SK-N-MC (cell line): ENCODE data around the gene SYT5.

Experiments
- DNase-seq: peaks from one replicate; pipeline ENCODE4 v3.0.0-alpha.2; 2011; ENCODE audit warnings: low read depth, low spot score
- H3K27ac ChIP-seq: fragments of 200-600 bp; sonication (generic); 2 replicates; pipeline ENCODE4 v1.5.1; 2016; ENCODE audit warnings: mixed run types
- H3K36me3 ChIP-seq: fragments of 200-600 bp; sonication (generic); 2 replicates; pipeline ENCODE4 v1.6.1; 2017; ENCODE audit warnings: antibody characterized with exemption, low read length, mixed read lengths; ENCODE audit not compliant: insufficient read depth
- H3K4me3 ChIP-seq: fragments of 200-600 bp; sonication (generic); 2 replicates; pipeline ENCODE4 v1.5.1; 2016
- H3K9ac ChIP-seq: fragments of 200-600 bp; sonication (generic); 2 replicates; pipeline ENCODE4 v1.8.0; 2017; ENCODE audit warnings: mixed run types, mixed read lengths; ENCODE audit not compliant: insufficient read length
- H3K9me3 ChIP-seq: fragments of 200-600 bp; sonication (generic); 2 replicates; pipeline ENCODE4 v1.6.1; 2017; ENCODE audit warnings: low read depth, mild to moderate bottlenecking, antibody characterized with exemption, low read length, moderate library complexity, mixed read lengths
- EZH2 ChIP-seq: fragments of 200-600 bp; sonication (generic); IDR thresholded peaks from one replicate; pipeline ENCODE4 v1.6.1; 2017; ENCODE audit warnings: antibody characterized with exemption
- FOXP2 ChIP-seq: optimal IDR thresholded peaks from 2 replicates; pipeline ENCODE3; 2011; ENCODE audit warnings: mild to moderate bottlenecking, moderate library complexity; ENCODE audit not compliant: insufficient read depth; ENCODE audit errors: extremely low read length, control extremely low read depth
- POLR2AphosphoS5 ChIP-seq: IDR thresholded peaks from 2 replicates; pipeline ENCODE4 v1.6.1; 2012; ENCODE audit warnings: mild to moderate bottlenecking, low read depth, low read length, borderline replicate concordance

The SYT5 gene

GRCh38 chr19:55147545-55148251 lies 32.4 kb downstream of the SYT5 start:
- H3K27ac ChIP-seq = no peak overlapping the region
- peaks cover 6% of the 10 kb centered on the region for H3K36me3 ChIP-seq
- no peak for DNase-seq
- no peaks in the 10 kb centered on the region; the same call in 1 of the 2 replicates for H3K9me3 ChIP-seq
- TF ChIP-seq POLR2AphosphoS5 (no peak), EZH2 (no peak), FOXP2 (no peak)
- no peak overlapping the region for H3K9ac ChIP-seq
- no peak overlapping the region for H3K4me3 ChIP-seq

- H3K9me3 ChIP-seq = no peaks in the 10 kb centered on the region
- no peak for TF ChIP-seq FOXP2
- TF ChIP-seq EZH2 = no peak
- TF ChIP-seq POLR2AphosphoS5 = peak; percentile 57
- no peak for DNase-seq
- peaks cover 6% of the 10 kb centered on the region for H3K36me3 ChIP-seq
- H3K4me3 ChIP-seq = peak overlapping the region; percentile 84
- peak overlapping the region; percentile 51 for H3K9ac ChIP-seq
- no peak overlapping the region for H3K27ac ChIP-seq
Observed at GRCh38 chr19:55146705-55147273, 33.3 kb downstream of the SYT5 start.

DNA sequence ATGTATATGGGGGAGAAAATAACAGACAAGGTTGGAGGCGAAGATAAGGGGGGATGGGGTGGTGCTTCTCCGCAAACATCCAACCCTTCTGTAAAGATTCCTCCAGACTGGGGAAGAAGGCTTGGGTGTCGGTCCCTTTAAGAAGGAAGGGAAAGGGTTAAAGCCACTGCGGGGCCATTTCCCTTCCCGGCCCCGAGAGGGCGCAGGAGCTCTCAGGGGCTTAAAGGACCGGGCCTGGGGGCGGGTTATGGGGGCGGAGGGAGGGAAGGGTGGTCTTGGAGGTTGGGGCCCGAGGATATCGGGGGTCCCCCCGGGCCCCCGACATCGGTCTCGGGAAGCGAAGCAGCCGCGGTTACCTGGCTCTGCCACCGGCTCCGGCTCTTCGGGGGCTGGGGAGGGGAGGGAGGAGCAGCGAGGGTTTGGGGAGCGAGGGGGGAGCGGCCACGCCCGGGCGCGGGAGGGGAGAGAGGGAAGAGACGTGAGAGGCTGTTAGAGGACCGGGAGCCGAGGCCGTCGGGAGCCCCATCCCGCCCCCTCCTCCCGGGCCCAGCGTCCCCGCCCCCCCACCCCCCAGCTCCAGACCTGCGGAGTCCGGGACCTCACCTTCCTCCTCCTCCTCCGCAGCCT lies 33.9 kb downstream of the SYT5 start:
- peak overlapping the region; percentile 84 for H3K4me3 ChIP-seq
- H3K9me3 ChIP-seq = no peaks in the 10 kb centered on the region
- no peak overlapping the region for H3K27ac ChIP-seq
- DNase-seq = no peak
- H3K9ac ChIP-seq = peak overlapping the region; percentile 51
- TF ChIP-seq FOXP2 (no peak), POLR2AphosphoS5 (no peak), EZH2 (no peak)
- H3K36me3 ChIP-seq = peaks cover under 1% of the 10 kb centered on the region

- TF ChIP-seq EZH2 (no peak), FOXP2 (no peak), POLR2AphosphoS5 (no peak)
- Histone ChIP-seq H3K9ac (no peak overlapping the region), H3K4me3 (no peak overlapping the region; the same call in 1 of the 2 replicates), H3K36me3 (no peaks in the 10 kb centered on the region), H3K27ac (no peak overlapping the region), H3K9me3 (no peaks in the 10 kb centered on the region)
- DNase-seq = no peak
Observed at GRCh38 chr19:55145232-55145631, 34.9 kb downstream of the SYT5 start.

DNA sequence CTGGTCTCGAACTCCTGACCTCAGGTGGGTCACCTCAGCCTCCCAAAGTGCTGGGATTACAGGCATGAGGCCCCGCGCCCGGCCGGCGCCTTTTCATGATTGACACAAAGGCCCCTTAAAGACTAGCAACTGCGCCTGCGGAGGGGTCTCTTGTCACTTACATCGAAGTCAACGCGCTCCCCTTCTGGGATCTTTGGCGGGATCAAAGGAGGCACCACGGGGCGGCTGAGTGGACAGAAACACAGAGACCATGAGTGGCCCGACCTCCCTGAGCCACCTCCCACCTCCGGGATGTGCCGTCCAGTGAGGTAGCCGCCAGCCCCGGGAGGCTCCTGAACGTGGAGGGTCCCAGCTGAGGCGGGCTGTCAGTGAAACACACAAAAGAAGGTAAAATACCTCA lies 38.4 kb downstream of the SYT5 start:
- H3K9ac ChIP-seq = no peak overlapping the region
- DNase-seq = no peak
- TF ChIP-seq FOXP2 (no peak), POLR2AphosphoS5 (no peak), EZH2 (no peak)
- no peak overlapping the region for H3K4me3 ChIP-seq
- H3K27ac ChIP-seq = no peak overlapping the region
- H3K9me3 ChIP-seq = no peaks in the 10 kb centered on the region
- no peaks in the 10 kb centered on the region for H3K36me3 ChIP-seq

DNA sequence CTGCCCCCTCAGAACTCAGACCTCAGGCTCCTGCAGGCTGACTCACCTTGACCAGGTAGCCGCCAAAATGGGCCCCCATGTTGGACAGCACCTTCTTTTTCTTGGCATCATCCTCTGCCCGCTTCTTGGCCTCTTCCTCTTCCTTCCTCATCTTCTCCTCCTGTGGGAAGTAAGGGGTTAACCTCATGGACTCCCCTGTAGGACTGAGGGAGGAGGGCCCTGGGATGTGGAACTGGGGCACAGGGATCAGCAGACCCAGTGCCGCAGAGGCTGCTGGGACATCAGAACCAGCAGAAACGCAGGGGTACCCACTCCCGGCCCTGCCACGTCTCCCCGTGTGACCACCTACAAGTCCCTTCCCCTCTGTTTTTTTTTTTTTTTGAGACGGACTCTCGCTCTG lies 42.2 kb downstream of the SYT5 start:
- no peak overlapping the region for H3K9ac ChIP-seq
- H3K4me3 ChIP-seq = no peak overlapping the region
- no peaks in the 10 kb centered on the region for H3K9me3 ChIP-seq
- no peaks in the 10 kb centered on the region for H3K36me3 ChIP-seq
- DNase-seq = no peak
- no peak overlapping the region for H3K27ac ChIP-seq
- TF ChIP-seq EZH2 = no peak
- TF ChIP-seq FOXP2 = no peak
- TF ChIP-seq POLR2AphosphoS5 = no peak

GRCh38 chr19:55136399-55137102 lies 43.5 kb downstream of the SYT5 start:
- no peak for DNase-seq
- Histone ChIP-seq H3K9ac (no peak overlapping the region), H3K4me3 (no peak overlapping the region), H3K27ac (no peak overlapping the region), H3K9me3 (no peaks in the 10 kb centered on the region), H3K36me3 (no peaks in the 10 kb centered on the region)
- TF ChIP-seq FOXP2 = no peak
- TF ChIP-seq EZH2 = no peak
- TF ChIP-seq POLR2AphosphoS5 = no peak

- no peak for DNase-seq
- no peaks in the 10 kb centered on the region for H3K36me3 ChIP-seq
- no peaks in the 10 kb centered on the region for H3K9me3 ChIP-seq
- H3K9ac ChIP-seq = no peak overlapping the region
- no peak for TF ChIP-seq FOXP2
- no peak for TF ChIP-seq POLR2AphosphoS5
- TF ChIP-seq EZH2 = no peak
- H3K27ac ChIP-seq = peak overlapping the region; percentile 27
- no peak overlapping the region for H3K4me3 ChIP-seq
Observed at GRCh38 chr19:55134736-55135135, 45.4 kb downstream of the SYT5 start.
